RWPE2 (cell line): ENCODE results near the gene FSHB.
A peak's percentile ranks its signal among the peaks of the same experiment; 100 is the strongest.

Experiments used
- ATAC-seq: fragments of 200-7000 bp; cut with Tn5 transposase; 3 replicates; pipeline ENCODE4 v1.9.1; 2021; ENCODE audit warnings: low read depth
- DNase-seq: peaks from one replicate; pipeline ENCODE4 v3.0.0-alpha.2; 2020; ENCODE audit warnings: low spot score
- H3K27ac ChIP-seq: fragments of 450-650 bp; 2 replicates; pipeline ENCODE4 v1.5.1; 2017; ENCODE audit warnings: mild to moderate bottlenecking; ENCODE audit not compliant: poor library complexity, severe bottlenecking
- H3K27me3 ChIP-seq: fragments of 250-450 bp; sonication (Bioruptor Pico); 2 replicates; pipeline ENCODE4 v1.5.1; 2021; ENCODE audit warnings: mild to moderate bottlenecking, moderate library complexity; ENCODE audit not compliant: insufficient read depth, poor library complexity, severe bottlenecking
- H3K36me3 ChIP-seq: fragments of 250-450 bp; sonication (Bioruptor Pico); 2 replicates; pipeline ENCODE4 v1.5.1; 2020; ENCODE audit warnings: low read depth, mild to moderate bottlenecking, moderate library complexity
- H3K4me1 ChIP-seq: fragments of 250-450 bp; sonication (Bioruptor Pico); 2 replicates; pipeline ENCODE4 v1.5.1; 2021; ENCODE audit warnings: mild to moderate bottlenecking, moderate library complexity; ENCODE audit not compliant: insufficient read depth, poor library complexity, severe bottlenecking
- H3K4me3 ChIP-seq: fragments of 250-450 bp; sonication (Bioruptor Pico); 2 replicates; pipeline ENCODE4 v1.5.1; 2021; ENCODE audit warnings: mild to moderate bottlenecking, moderate library complexity; ENCODE audit not compliant: severe bottlenecking
- H3K9me3 ChIP-seq: fragments of 250-450 bp; sonication (Bioruptor Pico); 2 replicates; pipeline ENCODE4 v1.5.1; 2021; ENCODE audit warnings: mild to moderate bottlenecking, moderate library complexity; ENCODE audit not compliant: severe bottlenecking
- CTCF ChIP-seq: fragments of 450-650 bp; IDR thresholded peaks from one replicate; pipeline ENCODE4 v1.5.1; 2017; ENCODE audit warnings: mild to moderate bottlenecking, moderate library complexity; ENCODE audit not compliant: poor library complexity, severe bottlenecking

FSHB gene

GRCh38 chr11:30203850-30204249, 27.0 kb upstream of the FSHB start:
- Histone ChIP-seq H3K4me1 (no peaks in the 10 kb centered on the region), H3K27me3 (no peaks in the 10 kb centered on the region), H3K36me3 (no peaks in the 10 kb centered on the region), H3K27ac (no peak overlapping the region), H3K4me3 (no peak overlapping the region), H3K9me3 (no peaks in the 10 kb centered on the region)
- no peak for TF ChIP-seq CTCF
- ATAC-seq: no peak
- no peak for DNase-seq

- no peak for ATAC-seq
- H3K9me3 ChIP-seq: no peaks in the 10 kb centered on the region
- H3K4me1 ChIP-seq: no peaks in the 10 kb centered on the region
- DNase-seq: no peak
- TF ChIP-seq CTCF: no peak
- H3K27ac ChIP-seq: no peak overlapping the region
- no peaks in the 10 kb centered on the region for H3K27me3 ChIP-seq
- no peak overlapping the region for H3K4me3 ChIP-seq
- H3K36me3 ChIP-seq: no peaks in the 10 kb centered on the region
Measured at GRCh38 chr11:30206249-30206996, 24.4 kb upstream of the FSHB start.

- H3K4me1 ChIP-seq: no peaks in the 10 kb centered on the region
- ATAC-seq: peak; percentile 49; the same call in 1 of the 3 replicates
- no peaks in the 10 kb centered on the region for H3K27me3 ChIP-seq
- no peaks in the 10 kb centered on the region for H3K9me3 ChIP-seq
- no peak for DNase-seq
- H3K27ac ChIP-seq: no peak overlapping the region
- no peak for TF ChIP-seq CTCF
- no peaks in the 10 kb centered on the region for H3K36me3 ChIP-seq
- no peak overlapping the region for H3K4me3 ChIP-seq
Measured at GRCh38 chr11:30210357-30210756, 20.5 kb upstream of the FSHB start.

GRCh38 chr11:30216534-30216933, 14.3 kb upstream of the FSHB start:
- Histone ChIP-seq H3K4me3 (no peak overlapping the region), H3K4me1 (no peaks in the 10 kb centered on the region), H3K36me3 (no peaks in the 10 kb centered on the region), H3K27me3 (no peaks in the 10 kb centered on the region), H3K27ac (no peak overlapping the region), H3K9me3 (no peaks in the 10 kb centered on the region)
- ATAC-seq (no peak), DNase-seq (no peak)
- TF ChIP-seq CTCF: no peak

- H3K36me3 ChIP-seq: no peaks in the 10 kb centered on the region
- H3K4me3 ChIP-seq: no peak overlapping the region
- ATAC-seq: no peak
Measured at GRCh38 chr11:30218278-30218677, 12.5 kb upstream of the FSHB start.

More at GRCh38 chr11:30218278-30218677, 12.5 kb upstream of the FSHB start:
- no peaks in the 10 kb centered on the region for H3K9me3 ChIP-seq
- H3K27me3 ChIP-seq: no peaks in the 10 kb centered on the region
- H3K27ac ChIP-seq: no peak overlapping the region
- TF ChIP-seq CTCF: no peak
- DNase-seq: no peak
- no peaks in the 10 kb centered on the region for H3K4me1 ChIP-seq
